Left ventricle myocardium inferior (tissue), 1 donor: ENCODE results near the gene ENAH. TPM values are rescaled to one million over a fixed set of nuclear protein-coding genes. Genes with fewer than 3 reads are reported as not detected.

Experiments used
- DNase-seq: peaks from one replicate; pipeline ENCODE4 v3.0.0-alpha.2; 2020
- H3K27ac ChIP-seq: fragments of 200-600 bp; replicated peaks from 2 replicates; pipeline ENCODE4 v1.8.0; 2021
- H3K27me3 ChIP-seq: fragments of 200-600 bp; 2 replicates; pipeline ENCODE4 v1.8.0; 2021; ENCODE audit warnings: low read depth
- H3K36me3 ChIP-seq: fragments of 200-600 bp; 2 replicates; pipeline ENCODE4 v1.8.0; 2021
- H3K4me1 ChIP-seq: fragments of 200-600 bp; 2 replicates; pipeline ENCODE4 v1.8.0; 2021
- H3K4me3 ChIP-seq: fragments of 200-600 bp; 2 replicates; pipeline ENCODE4 v1.8.0; 2021; ENCODE audit warnings: mild to moderate bottlenecking, moderate library complexity
- H3K9me3 ChIP-seq: fragments of 200-600 bp; replicated peaks from 2 replicates; pipeline ENCODE4 v1.8.0; 2021
- CTCF ChIP-seq: fragments of 200-600 bp; IDR thresholded peaks from 2 replicates; pipeline ENCODE4 v1.8.0; 2021; ENCODE audit warnings: antibody characterized with exemption, mild to moderate bottlenecking, borderline replicate concordance
- intact Hi-C: fragments of 100-400 bp; cut with micrococcal nuclease; formaldehyde crosslinking; loops from one replicate; pipeline ENCODE4 v1.11.0; 2022
- total RNA-seq: library from RNA; stranded (reverse); fragmentation: NEBNext Ultra II Directional; extraction: Animal tissue kit (Norgen Biotek cat#: 25700); gene quantifications from one replicate; pipeline ENCODE4 v1.2.1, GENCODE V29; 2021
- donor health status: DM: no; HTN: yes; CAD: no; lungs with severe emphysema.

Gene ENAH
- total RNA-seq, 1 donor from 2014 or later, result 78.6 TPM

DNA sequence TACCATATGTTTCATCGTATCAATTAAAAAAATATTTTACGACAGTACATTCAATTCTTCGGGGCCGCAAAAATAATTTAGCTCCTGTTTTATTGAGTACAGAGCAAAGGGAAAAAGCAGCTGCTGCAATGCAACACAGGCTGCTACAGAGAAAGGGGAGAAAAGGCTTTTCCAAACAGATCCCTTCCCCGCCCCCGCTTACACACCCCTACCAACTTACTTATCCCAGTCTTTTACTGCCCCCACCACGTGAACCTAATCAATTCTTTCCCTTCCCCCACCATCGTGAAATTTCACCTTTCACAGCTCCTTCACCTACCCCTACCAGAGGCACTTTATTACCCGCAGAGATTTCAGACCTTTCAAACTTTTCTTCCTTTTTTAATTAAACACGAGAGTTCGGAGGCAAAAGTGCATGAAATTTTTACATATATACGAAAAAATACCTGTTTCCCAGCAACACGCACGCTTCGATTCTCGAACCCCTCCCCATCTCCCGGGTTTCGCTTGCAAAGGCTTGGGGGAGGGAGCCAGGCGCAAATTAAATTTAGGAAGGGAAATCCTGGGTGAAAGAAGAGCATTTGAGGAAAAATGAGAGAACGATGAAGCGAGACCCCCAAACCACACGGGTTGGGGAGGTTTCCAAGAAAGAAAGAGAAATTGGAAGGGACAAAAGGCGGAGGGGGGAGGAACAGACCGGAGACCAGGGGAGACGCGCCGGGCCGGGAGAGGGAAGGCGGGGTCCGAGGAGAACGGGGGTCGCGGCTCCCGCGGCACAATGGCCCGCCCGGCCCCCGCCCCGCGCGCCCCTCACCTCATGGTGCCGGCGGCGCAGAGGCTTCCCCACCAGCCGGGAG lies 823 bp downstream of the ENAH start:
- no peak for TF ChIP-seq CTCF
- H3K4me3 ChIP-seq, result peak overlapping the region; percentile 91
- DNase-seq, result peak; percentile 31
- no peaks in the 10 kb centered on the region for H3K27me3 ChIP-seq
- intact Hi-C loops, result loop anchor here (10.0 kb wide), 1 partner anchor 123 kb away; the partner anchor contains the start of gene SRP9
- peak overlapping the region; percentile 99 for H3K27ac ChIP-seq
- no peaks in the 10 kb centered on the region for H3K9me3 ChIP-seq
- peaks cover 71% of the 10 kb centered on the region for H3K4me1 ChIP-seq
- H3K36me3 ChIP-seq, result no peaks in the 10 kb centered on the region

- intact Hi-C loops, result loop anchor here (10.0 kb wide), 1 partner anchor 123 kb away; the partner anchor contains the start of gene SRP9
- TF ChIP-seq CTCF, result no peak
- no peaks in the 10 kb centered on the region for H3K27me3 ChIP-seq
- H3K9me3 ChIP-seq, result no peaks in the 10 kb centered on the region
- H3K4me1 ChIP-seq, result peaks cover 74% of the 10 kb centered on the region
- DNase-seq, result no peak
- H3K36me3 ChIP-seq, result no peaks in the 10 kb centered on the region
- H3K27ac ChIP-seq, result peak overlapping the region; percentile 99
- H3K4me3 ChIP-seq, result peak overlapping the region; percentile 91
Observed at GRCh38 chr1:225651376-225651871, 1.5 kb downstream of the ENAH start.

GRCh38 chr1:225650179-225650578 lies 2.7 kb downstream of the ENAH start:
- no peaks in the 10 kb centered on the region for H3K36me3 ChIP-seq
- H3K4me3 ChIP-seq, result peak overlapping the region; percentile 91
- H3K27ac ChIP-seq, result peak overlapping the region; percentile 99
- no peaks in the 10 kb centered on the region for H3K27me3 ChIP-seq
- intact Hi-C loops, result loop anchor here (10.0 kb wide), 1 partner anchor 125 kb away; the partner anchor contains the start of gene SRP9
- no peak for TF ChIP-seq CTCF
- no peak for DNase-seq
- H3K9me3 ChIP-seq, result no peaks in the 10 kb centered on the region
- H3K4me1 ChIP-seq, result peaks cover 66% of the 10 kb centered on the region

DNA sequence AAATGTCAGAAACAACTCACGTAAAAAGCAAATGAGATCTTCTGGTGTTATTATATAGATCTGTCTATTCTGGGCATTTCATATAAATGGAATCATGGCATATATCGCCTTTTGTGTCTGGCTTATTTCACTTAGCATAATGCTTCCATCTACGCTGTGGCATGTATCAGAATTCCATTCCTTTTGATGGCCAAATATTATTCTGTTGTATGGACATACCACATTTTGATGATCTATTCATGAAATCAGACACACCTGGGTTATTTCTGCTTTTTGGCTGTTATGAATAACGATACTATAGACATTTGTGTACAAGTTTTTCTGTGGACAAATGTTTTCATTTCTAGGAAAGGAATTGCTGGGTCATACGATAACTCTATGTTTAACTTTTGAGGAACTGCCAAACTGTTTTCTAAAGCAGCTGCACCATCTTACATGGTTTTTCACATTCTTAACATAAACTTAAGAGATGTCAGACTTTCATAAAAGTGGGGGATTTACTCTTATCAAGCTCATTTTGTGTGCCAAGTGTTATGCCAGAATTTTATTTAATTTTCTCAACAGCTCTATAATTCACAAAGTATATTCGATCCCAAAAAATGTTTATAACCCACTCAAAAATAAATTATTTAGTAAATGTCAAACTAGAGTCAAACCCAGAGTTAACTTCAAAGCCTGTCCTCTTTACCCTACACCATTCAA lies 7.6 kb downstream of the ENAH start:
- Histone ChIP-seq H3K4me3 (no peak overlapping the region), H3K9me3 (no peaks in the 10 kb centered on the region), H3K4me1 (peaks cover 55% of the 10 kb centered on the region), H3K27me3 (no peaks in the 10 kb centered on the region), H3K27ac (no peak overlapping the region), H3K36me3 (peaks cover 4% of the 10 kb centered on the region)
- no peak for TF ChIP-seq CTCF
- intact Hi-C loops, result no loop called here
- DNase-seq, result no peak

GRCh38 chr1:225644666-225645065 lies 8.3 kb downstream of the ENAH start:
- Histone ChIP-seq H3K27me3 (no peaks in the 10 kb centered on the region), H3K4me1 (peaks cover 48% of the 10 kb centered on the region), H3K27ac (no peak overlapping the region), H3K4me3 (no peak overlapping the region), H3K9me3 (no peaks in the 10 kb centered on the region), H3K36me3 (peaks cover 4% of the 10 kb centered on the region)
- TF ChIP-seq CTCF, result no peak
- DNase-seq, result no peak
- intact Hi-C loops, result no loop called here
